Measurements from ENCODE around the gene BRWD1. TPM values are rescaled to one million over a fixed set of nuclear protein-coding genes. Genes with fewer than 3 reads are reported as not detected.

The BRWD1 gene
- total RNA-seq, 1 donor = 71.3 TPM

- Histone ChIP-seq H3K4me2 (ENCODE audit: insufficient read depth, low read length) (no peak overlapping the region), H3K4me1 (ENCODE audit: insufficient read depth, low read length) (peaks cover 8% of the 10 kb centered on the region), H3K36me3 (ENCODE audit: insufficient read depth, low read length) (peaks cover 22% of the 10 kb centered on the region), H3K9me3 (ENCODE audit: low read depth, low read length) (no peaks in the 10 kb centered on the region), H2AFZ (ENCODE audit: low read length) (no peak overlapping the region), H3K79me2 (ENCODE audit: insufficient read depth, low read length) (peaks cover 57% of the 10 kb centered on the region), H3K27ac (ENCODE audit: low read depth, low read length) (no peak overlapping the region), H3K4me3 (ENCODE audit: insufficient read depth, low read length) (no peak overlapping the region), H4K20me1 (ENCODE audit: insufficient read depth, low read length) (peaks cover 19% of the 10 kb centered on the region), H3K27me3 (ENCODE audit: insufficient read depth, low read length) (no peaks in the 10 kb centered on the region)
- TF ChIP-seq, protein P1, sequence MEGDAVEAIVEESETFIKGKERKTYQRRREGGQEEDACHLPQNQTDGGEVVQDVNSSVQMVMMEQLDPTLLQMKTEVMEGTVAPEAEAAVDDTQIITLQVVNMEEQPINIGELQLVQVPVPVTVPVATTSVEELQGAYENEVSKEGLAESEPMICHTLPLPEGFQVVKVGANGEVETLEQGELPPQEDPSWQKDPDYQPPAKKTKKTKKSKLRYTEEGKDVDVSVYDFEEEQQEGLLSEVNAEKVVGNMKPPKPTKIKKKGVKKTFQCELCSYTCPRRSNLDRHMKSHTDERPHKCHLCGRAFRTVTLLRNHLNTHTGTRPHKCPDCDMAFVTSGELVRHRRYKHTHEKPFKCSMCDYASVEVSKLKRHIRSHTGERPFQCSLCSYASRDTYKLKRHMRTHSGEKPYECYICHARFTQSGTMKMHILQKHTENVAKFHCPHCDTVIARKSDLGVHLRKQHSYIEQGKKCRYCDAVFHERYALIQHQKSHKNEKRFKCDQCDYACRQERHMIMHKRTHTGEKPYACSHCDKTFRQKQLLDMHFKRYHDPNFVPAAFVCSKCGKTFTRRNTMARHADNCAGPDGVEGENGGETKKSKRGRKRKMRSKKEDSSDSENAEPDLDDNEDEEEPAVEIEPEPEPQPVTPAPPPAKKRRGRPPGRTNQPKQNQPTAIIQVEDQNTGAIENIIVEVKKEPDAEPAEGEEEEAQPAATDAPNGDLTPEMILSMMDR (IDR thresholded peaks at IDR 0.05; ENCODE audit: extremely low read depth, low read depth, low read length) = no peak
- DNase-seq (ENCODE audit: insufficient read length, low spot score, missing footprints) = no peak
Measured at GRCh38 chr21:39311164-39311563, 2.3 kb downstream of the BRWD1 start.

- H3K4me2 ChIP-seq (ENCODE audit: insufficient read depth, low read length) = no peak overlapping the region
- peak; percentile 22 for DNase-seq (ENCODE audit: insufficient read length, low spot score, missing footprints)
- no peak overlapping the region for H2AFZ ChIP-seq (ENCODE audit: low read length)
- peaks cover 70% of the 10 kb centered on the region for H3K79me2 ChIP-seq (ENCODE audit: insufficient read depth, low read length)
- peaks cover 3% of the 10 kb centered on the region for H3K4me1 ChIP-seq (ENCODE audit: insufficient read depth, low read length)
- H4K20me1 ChIP-seq (ENCODE audit: insufficient read depth, low read length) = peaks cover 19% of the 10 kb centered on the region
- H3K9me3 ChIP-seq (ENCODE audit: low read depth, low read length) = no peaks in the 10 kb centered on the region
- TF ChIP-seq, protein P1 (IDR thresholded peaks at IDR 0.05; ENCODE audit: extremely low read depth, low read depth, low read length) = no peak
- no peak overlapping the region for H3K27ac ChIP-seq (ENCODE audit: low read depth, low read length)
- peaks cover 38% of the 10 kb centered on the region for H3K36me3 ChIP-seq (ENCODE audit: insufficient read depth, low read length)
- no peak overlapping the region for H3K4me3 ChIP-seq (ENCODE audit: insufficient read depth, low read length)
- no peaks in the 10 kb centered on the region for H3K27me3 ChIP-seq (ENCODE audit: insufficient read depth, low read length)
Measured at GRCh38 chr21:39307466-39307865, 6.0 kb downstream of the BRWD1 start.

DNA sequence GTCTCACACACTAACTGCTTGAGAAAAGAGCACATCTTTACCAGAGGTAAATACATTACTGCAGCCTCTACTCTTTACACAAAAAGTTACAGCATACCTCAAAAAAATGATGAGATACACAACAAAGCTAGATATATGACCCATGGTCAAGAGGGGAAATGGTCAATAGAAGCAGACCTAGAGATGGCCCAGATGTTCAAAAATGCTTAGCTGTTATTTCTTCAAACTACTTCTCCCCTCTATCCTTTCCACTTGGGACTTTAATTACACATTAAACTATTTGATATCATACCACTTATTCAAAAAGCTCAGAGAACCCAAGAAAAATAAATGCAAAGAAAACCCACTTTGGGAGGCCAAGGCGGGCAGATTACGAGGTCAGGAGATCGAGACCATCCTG lies 12.8 kb downstream of the BRWD1 start:
- H2AFZ ChIP-seq (ENCODE audit: low read length) = no peak overlapping the region
- H3K9me3 ChIP-seq (ENCODE audit: low read depth, low read length) = no peaks in the 10 kb centered on the region
- H3K4me1 ChIP-seq (ENCODE audit: insufficient read depth, low read length) = no peaks in the 10 kb centered on the region
- H4K20me1 ChIP-seq (ENCODE audit: insufficient read depth, low read length) = peaks cover 8% of the 10 kb centered on the region
- H3K79me2 ChIP-seq (ENCODE audit: insufficient read depth, low read length) = peaks cover 63% of the 10 kb centered on the region
- TF ChIP-seq, protein P1 (IDR thresholded peaks at IDR 0.05; ENCODE audit: extremely low read depth, low read depth, low read length) = no peak
- H3K4me2 ChIP-seq (ENCODE audit: insufficient read depth, low read length) = no peak overlapping the region
- H3K27me3 ChIP-seq (ENCODE audit: insufficient read depth, low read length) = no peaks in the 10 kb centered on the region
- no peak overlapping the region for H3K4me3 ChIP-seq (ENCODE audit: insufficient read depth, low read length)
- no peak overlapping the region for H3K27ac ChIP-seq (ENCODE audit: low read depth, low read length)
- DNase-seq (ENCODE audit: insufficient read length, low spot score, missing footprints) = peak; percentile 34
- peaks cover 65% of the 10 kb centered on the region for H3K36me3 ChIP-seq (ENCODE audit: insufficient read depth, low read length)

GRCh38 chr21:39296891-39297290 lies 16.5 kb downstream of the BRWD1 start:
- Histone ChIP-seq H3K4me2 (ENCODE audit: insufficient read depth, low read length) (no peak overlapping the region), H3K4me1 (ENCODE audit: insufficient read depth, low read length) (no peaks in the 10 kb centered on the region), H3K27me3 (ENCODE audit: insufficient read depth, low read length) (no peaks in the 10 kb centered on the region), H2AFZ (ENCODE audit: low read length) (no peak overlapping the region), H4K20me1 (ENCODE audit: insufficient read depth, low read length) (peaks cover 8% of the 10 kb centered on the region), H3K4me3 (ENCODE audit: insufficient read depth, low read length) (no peak overlapping the region), H3K9me3 (ENCODE audit: low read depth, low read length) (no peaks in the 10 kb centered on the region), H3K79me2 (ENCODE audit: insufficient read depth, low read length) (peaks cover 55% of the 10 kb centered on the region), H3K27ac (ENCODE audit: low read depth, low read length) (no peak overlapping the region), H3K36me3 (ENCODE audit: insufficient read depth, low read length) (peaks cover 73% of the 10 kb centered on the region)
- no peak for DNase-seq (ENCODE audit: insufficient read length, low spot score, missing footprints)
- TF ChIP-seq, protein P1 (IDR thresholded peaks at IDR 0.05; ENCODE audit: extremely low read depth, low read depth, low read length) = no peak
